Measurements from ENCODE around the gene PLEKHH1.

Gene PLEKHH1

DNA sequence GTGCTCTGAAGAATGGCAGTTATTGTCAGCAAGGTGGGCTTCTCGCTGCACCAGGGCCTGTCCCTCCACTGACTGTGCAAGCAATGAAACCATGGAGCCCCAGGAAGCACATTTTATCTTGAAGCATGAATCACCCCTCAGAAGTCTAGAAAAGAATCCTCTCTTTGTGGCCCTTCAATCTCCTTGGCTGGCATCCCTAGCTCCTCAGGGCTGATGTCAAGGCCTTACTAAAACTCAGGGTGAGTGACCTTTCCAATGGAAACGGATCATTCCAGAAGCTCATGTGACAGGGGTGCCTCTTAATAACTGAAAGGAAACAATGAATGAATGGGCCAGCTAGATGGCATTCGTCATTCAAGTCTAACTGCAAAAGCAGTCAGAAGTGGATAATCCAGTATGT, 22.3 kb upstream of the PLEKHH1 start:
- DNase-seq: no peak

GRCh38 chr14:67512463-67513310, 20.4 kb upstream of the PLEKHH1 start:
- no peak for DNase-seq

GRCh38 chr14:67513631-67514108, 19.4 kb upstream of the PLEKHH1 start:
- DNase-seq: no peak

- no peak for DNase-seq
Measured at GRCh38 chr14:67514203-67514607, 18.9 kb upstream of the PLEKHH1 start.

GRCh38 chr14:67514650-67515385, 18.3 kb upstream of the PLEKHH1 start:
- peak; percentile 32 for DNase-seq

DNA sequence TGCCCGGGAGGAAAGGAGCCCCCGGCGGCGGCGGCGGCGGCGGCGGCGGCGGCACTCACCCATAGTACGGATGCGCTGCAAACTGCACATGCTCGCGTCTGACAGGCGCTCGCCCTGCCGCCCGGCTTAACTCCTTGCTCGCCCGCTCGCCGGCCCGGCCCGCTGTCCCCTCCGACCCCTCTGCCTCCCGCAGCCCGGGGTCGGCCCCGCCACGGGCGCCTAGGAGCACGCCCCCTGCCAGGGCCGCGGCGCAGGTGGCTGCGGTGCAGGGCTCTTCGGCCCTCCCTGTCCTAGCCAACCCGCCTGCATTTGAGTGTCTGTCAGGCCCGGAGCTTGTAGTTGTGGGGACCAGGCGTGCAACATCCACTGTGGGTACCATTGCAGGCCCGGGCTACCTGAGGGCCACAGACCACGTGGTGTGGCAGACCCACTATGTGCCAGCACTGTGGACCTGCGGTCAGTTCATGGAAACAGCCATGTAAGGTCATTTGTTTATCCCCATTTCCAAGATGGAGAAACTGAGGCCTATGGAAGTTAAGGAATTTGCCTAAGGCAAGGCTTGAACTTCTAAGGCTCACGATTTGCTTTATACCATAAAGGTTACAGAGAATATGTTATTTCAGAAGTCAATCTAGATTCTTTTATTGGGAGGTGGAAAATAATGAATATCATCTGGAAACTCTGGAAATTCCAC, 17.6 kb upstream of the PLEKHH1 start:
- peak; percentile 13 for DNase-seq

GRCh38 chr14:67516676-67517075, 16.4 kb upstream of the PLEKHH1 start:
- no peak for DNase-seq

DNA sequence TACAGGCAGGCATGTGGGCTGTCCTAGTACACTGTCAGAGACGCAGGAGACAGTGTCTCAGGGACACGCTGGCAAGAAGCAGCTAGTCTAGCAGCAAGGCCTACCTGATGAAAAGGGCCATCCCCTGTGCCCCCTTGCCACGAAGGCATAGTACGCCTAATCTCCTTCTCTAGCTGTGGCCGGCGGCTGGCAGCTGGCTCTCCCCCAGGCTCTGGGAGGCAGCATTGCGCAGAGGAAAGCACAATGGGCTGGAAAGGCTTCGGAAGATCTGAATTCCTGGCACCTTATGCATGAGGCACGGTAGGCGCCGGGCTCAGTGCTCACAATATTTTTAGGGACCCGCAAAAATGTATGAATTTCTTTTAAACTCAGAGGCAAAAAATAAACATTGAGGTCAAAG, 16.0 kb upstream of the PLEKHH1 start:
- DNase-seq: peak; percentile 14

DNA sequence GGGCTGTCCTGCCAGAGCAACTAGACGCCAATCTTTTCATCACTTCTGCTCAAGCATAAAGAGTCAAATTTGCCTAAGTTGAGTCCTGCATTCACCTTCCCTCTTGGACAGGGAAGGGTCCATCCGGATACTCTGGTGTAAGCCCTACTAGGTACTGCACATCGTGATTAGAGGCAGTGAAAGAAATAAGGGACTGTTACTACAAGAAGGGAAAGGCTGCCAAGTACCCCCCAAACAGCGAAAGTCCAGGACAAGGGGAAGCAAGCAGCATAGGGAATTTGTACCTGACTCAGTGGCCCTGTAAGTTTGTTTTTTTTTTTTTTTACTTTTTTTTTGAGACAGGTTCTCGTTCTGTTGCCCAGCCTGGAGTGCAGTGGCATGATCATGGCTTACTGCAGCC, 13.7 kb upstream of the PLEKHH1 start:
- no peak for DNase-seq

GRCh38 chr14:67520482-67520881, 12.6 kb upstream of the PLEKHH1 start:
- DNase-seq: no peak

DNA sequence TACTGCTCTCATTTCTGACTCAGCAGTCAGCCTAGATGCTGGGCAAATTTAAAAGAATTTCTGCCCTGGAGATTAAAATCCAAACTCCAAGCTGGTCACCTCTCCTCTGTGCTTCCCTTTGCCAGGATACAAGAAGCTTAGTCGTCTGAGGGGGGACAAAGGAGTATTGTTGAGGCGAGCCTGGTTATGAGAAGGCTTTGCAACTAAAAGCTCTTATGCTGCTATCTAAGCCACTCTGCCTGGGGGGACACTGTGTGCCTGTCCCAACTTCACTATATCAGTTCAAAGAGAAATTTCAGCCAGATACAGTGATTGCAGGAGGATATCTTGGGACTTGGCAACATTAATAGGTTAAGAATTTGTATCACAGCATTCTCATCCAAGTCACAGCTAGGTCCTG, 10.8 kb upstream of the PLEKHH1 start:
- DNase-seq: no peak

GRCh38 chr14:67523764-67524633, 9.1 kb upstream of the PLEKHH1 start:
- no peak for DNase-seq

DNA sequence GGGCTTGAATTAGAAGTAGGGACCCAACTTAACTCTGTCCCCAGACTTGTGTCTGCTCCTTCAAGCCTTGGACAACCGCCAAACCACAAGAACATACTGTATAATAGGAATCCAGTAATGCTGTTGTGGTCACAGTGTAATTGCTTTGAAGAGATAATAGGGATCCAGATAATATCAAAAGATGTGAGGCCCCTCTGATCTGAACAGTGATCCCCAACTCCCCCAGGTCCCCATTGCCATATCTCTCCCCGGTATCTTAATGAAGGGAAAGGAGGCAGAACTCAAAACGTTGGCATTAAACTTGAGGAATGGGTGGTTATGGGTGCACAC, 8.5 kb upstream of the PLEKHH1 start:
- peak; percentile 20 for DNase-seq

GRCh38 chr14:67525389-67525788, 7.7 kb upstream of the PLEKHH1 start:
- no peak for DNase-seq

- DNase-seq: no peak
Measured at GRCh38 chr14:67526181-67526580, 6.9 kb upstream of the PLEKHH1 start.

DNA sequence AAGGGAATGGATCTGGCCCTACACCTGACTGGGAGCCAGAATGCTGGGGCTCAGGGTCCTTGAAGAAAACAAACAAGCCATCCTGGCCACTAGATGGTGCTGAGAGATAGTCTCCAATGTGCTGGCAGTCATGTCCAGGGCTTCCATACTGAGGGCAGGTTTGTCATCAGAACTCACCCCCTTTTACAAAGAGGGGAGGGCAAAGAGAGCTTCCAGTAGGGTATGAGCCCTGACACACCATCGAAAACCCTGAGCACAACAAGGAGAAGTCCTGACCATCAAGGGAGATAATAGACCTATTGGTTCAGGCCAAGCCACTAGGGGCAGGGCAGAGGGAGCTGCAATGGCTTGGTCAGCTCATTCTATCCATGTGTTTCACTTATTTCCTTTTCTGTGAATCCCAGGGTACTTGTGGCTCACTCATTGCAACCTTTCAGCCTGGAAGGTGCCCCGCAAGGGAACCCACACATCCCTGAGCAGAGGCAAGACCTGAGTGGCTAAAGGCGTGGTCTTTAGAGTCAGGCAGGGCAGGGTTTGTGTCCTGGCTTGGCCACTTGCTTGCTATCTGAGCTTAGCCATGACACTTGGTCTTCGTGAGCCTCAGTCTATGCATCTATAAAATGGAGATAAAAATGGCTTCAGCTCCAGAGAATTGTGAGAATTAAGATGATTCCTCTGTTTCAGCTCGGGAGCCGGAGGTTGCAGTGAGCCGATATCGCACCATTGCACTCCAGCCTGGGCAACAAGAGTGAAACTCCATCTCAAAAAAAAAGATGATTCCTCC, 6.2 kb upstream of the PLEKHH1 start:
- peak; percentile 52 for DNase-seq

GRCh38 chr14:67527756-67528155, 5.3 kb upstream of the PLEKHH1 start:
- DNase-seq: no peak

- DNase-seq: no peak
Measured at GRCh38 chr14:67528276-67528675, 4.8 kb upstream of the PLEKHH1 start.

DNA sequence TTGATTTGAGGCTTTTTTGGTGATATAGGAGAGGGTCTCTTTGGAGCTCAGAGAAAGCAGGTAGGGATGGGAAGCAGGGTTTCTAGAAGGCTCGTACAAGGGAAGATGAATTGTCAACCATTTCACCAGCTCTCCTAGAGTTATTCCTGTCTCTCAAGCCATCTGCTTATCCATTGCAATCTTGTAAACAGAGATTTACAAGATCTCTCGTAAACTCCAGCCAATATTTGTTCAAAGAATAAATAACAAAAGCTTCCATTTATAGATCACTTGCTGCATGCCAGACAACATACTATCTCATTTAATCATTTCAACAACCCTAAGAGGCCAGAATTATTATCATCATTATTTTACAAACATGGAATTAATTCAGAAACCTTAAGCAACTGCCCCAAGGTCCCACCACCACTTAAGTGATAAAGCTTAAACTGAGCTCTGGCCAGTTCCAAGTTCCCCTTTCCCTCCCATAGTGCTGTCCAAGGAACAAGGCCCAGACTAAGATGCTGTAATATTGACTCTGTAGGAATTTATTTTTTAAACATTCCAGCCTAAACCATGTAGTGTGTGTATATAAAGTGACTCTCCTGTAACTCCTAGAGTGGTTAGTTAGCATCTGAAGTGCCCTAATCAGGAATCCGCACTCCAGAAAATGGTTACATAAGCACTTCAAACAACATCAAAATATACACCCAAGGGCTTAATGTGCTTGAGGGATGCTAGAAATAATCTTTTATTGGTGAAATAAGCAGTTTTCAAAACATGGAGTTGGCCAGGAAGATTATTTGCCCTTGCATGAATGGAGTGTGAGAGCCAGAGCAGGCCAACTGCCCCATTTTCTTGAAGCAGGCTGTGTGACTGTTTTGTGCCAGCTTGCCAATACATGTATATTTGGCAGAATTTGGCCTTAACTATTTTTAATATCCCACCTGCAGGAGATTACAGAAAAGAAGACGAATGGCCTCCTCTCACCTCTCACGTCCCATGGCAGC, 2.8 kb upstream of the PLEKHH1 start:
- DNase-seq: no peak

DNA sequence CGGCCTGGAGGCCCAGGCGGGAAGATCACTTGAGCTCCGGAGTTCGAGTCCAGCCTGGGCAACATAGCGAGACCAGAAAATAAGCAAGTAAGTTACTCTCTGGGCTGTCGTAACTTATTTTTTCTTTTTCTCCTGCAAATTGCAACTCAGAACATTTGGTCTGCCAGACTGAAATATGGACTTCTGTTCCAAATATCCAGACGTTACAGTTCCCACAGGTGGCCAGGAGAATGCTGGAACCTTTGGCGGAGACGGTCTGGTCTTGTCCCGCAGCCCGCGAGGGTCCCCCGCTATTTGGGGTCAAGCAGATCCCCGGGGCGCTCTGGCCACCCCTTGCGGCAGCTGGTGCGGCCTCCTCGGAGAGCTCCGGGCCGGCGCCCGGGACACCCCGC, 488 bp upstream of the PLEKHH1 start:
- no peak for DNase-seq

Measured in fibroblast of skin of scalp (primary cell).